GM19397 (cell line): Measurements from ENCODE around the gene HHEX.
"Not testable (repeated sequence)": the region's sequence is repeated elsewhere in the genome, so short reads cannot be mapped to it uniquely, and the experiment has no call there.

Experiments
- ATAC-seq: cut with Tn5 transposase; IDR thresholded peaks from one replicate; pipeline ENCODE4 v1.9.1; 2021; ENCODE audit warnings: mild to moderate bottlenecking, moderate library complexity; ENCODE audit not compliant: unreplicated experiment

The HHEX gene

GRCh38 chr10:92732958-92733357, 43.2 kb downstream of the HHEX start:
- no peak for ATAC-seq

GRCh38 chr10:92734301-92734700, 44.5 kb downstream of the HHEX start:
- ATAC-seq = no peak

- no peak for ATAC-seq
These were observed 46.2 kb downstream of the HHEX start for GRCh38 chr10:92735938-92736337.

- no peak for ATAC-seq
These were observed 47.7 kb downstream of the HHEX start for GRCh38 chr10:92737484-92737883.

GRCh38 chr10:92740762-92741161, 51.0 kb downstream of the HHEX start:
- ATAC-seq = no peak

GRCh38 chr10:92741741-92742140, 52.0 kb downstream of the HHEX start:
- ATAC-seq = not testable (repeated sequence)

- ATAC-seq = peak; percentile 96
These were observed 52.8 kb downstream of the HHEX start for GRCh38 chr10:92742331-92743228.
